ENCODE results near the gene PLXNA3.

Gene PLXNA3

DNA sequence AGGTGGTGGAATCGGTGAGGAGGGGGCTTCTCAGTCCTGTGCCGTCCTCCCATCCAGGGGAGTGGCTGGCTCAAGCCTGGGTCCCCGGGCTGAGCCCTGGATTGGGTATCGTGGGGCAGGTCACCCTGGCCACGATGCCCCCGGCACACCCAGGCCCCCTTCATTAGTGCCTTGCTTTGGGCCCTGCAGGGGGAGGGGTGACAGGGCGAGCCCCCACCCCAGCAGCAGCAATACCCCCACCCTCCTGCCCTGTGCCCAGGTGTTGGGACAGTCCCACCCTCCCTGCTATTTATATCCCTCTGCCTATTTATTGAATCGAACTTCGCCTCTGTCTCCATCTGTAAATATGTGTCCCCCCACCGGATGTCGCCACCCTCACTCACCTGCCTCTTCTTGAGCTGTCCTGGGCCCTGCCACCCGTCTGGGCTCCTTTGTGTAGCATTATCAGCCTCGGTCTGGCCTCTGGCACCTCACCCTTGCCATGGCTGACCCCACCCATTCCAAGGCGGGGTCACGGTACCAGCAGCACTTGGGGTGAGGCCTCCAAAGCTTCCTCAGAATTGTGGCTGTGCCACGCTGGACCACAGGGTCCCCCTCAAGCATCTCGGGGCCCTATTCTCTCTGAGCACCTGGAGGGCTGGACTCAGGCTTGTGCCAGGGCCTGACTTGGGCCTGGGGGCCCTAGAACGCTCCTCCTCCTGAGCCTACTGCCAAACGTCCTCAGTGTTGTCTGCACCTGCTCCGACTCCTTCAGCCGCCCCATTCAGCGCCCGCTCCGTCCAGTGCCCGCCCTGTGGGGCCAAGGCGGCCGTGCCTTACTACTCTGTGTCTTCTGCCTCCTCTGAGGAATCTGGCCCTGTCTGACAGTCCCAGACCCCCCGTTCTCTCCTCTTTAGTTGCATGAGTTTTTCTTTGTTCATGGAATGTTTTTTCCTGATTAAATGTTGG lies 14.9 kb downstream of the PLXNA3 start:
- TF ChIP-seq, protein P1, sequence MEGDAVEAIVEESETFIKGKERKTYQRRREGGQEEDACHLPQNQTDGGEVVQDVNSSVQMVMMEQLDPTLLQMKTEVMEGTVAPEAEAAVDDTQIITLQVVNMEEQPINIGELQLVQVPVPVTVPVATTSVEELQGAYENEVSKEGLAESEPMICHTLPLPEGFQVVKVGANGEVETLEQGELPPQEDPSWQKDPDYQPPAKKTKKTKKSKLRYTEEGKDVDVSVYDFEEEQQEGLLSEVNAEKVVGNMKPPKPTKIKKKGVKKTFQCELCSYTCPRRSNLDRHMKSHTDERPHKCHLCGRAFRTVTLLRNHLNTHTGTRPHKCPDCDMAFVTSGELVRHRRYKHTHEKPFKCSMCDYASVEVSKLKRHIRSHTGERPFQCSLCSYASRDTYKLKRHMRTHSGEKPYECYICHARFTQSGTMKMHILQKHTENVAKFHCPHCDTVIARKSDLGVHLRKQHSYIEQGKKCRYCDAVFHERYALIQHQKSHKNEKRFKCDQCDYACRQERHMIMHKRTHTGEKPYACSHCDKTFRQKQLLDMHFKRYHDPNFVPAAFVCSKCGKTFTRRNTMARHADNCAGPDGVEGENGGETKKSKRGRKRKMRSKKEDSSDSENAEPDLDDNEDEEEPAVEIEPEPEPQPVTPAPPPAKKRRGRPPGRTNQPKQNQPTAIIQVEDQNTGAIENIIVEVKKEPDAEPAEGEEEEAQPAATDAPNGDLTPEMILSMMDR (IDR thresholded peaks at IDR 0.05): no peak
- TF ChIP-seq ZFX (IDR thresholded peaks at IDR 0.05; ENCODE audit: borderline replicate concordance): no peak
- H3K27ac ChIP-seq: no peak overlapping the region

DNA sequence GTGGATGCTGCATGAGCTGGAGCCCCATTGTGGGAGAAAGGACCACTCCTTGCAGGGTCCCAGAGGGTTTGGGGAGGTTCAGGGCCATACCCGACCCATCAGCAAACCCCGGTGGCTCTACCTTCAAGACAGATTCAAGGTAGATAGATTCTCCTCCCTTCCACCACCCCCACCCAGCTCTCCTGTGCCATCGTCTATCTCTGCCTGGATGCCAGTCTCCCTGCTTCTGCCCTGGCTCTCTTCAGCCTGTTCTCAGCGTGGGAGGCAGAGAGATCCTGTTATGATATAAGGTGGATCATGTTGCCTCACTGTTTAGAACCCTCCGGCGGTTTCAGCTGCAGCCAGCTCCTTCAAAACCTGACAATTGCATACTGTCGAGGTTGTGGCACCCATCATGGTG lies 15.6 kb downstream of the PLXNA3 start:
- no peak overlapping the region for H3K27ac ChIP-seq
- TF ChIP-seq ZFX (IDR thresholded peaks at IDR 0.05; ENCODE audit: borderline replicate concordance): no peak
- TF ChIP-seq, protein P1 (IDR thresholded peaks at IDR 0.05): no peak

DNA sequence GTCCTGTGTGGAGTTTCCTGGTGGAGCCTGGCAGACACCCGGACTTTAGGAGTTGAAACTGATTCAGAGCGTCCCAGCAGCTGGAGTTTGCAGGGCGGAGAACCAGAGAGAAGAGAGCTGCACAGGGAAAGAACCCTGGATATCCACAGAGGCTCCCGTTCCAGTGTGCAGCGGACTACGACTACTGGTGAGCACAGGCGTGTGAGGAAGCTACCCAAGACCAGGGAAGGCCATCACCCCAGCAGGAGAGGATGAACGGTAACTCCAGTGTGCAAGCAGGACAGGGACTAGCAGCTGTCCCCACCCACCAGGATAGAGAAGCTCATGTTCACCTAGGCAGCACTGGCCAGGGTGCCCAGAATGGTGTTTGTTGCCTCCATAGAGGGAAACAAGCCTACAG lies 18.7 kb downstream of the PLXNA3 start:
- peak overlapping the region; percentile 83; the same call in 1 of the 2 replicates for H3K27ac ChIP-seq

DNA sequence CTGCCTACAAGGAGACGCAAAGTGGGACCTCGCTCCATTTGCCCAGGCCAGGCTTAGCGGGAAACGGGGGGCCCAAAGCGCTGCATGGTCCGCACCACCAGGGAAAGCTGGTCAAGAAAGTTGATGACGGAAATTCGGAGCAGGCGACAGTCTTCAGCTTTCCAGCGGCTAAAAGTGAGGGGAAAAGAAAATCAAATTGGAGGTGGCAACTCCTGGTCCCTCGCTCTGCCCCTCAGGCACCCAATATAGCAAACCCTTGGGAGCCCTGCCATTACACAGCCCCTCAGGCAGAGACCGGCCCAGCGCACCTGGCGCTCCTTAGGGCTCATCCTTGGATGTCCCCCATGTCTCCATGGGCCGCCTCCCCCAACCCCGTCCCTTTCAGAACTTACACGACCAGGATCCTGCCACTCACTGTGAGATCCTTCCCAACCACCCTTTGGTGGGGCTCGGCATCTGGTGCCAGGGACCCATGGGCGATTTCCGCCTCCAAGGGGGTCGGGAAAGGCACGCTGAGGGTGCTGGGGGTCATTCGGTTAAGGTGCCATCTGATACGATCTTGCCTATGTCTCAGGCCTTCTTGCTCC lies 19.9 kb downstream of the PLXNA3 start:
- peak overlapping the region; percentile 83 for H3K27ac ChIP-seq
- TF ChIP-seq ZFX (IDR thresholded peaks at IDR 0.05; ENCODE audit: borderline replicate concordance): no peak
- TF ChIP-seq, protein P1 (IDR thresholded peaks at IDR 0.05): no peak

More for the DNA sequence above, 18.7 kb downstream of the PLXNA3 start:
- TF ChIP-seq, protein P1 (IDR thresholded peaks at IDR 0.05): no peak
- TF ChIP-seq ZFX (IDR thresholded peaks at IDR 0.05; ENCODE audit: borderline replicate concordance): no peak

DNA sequence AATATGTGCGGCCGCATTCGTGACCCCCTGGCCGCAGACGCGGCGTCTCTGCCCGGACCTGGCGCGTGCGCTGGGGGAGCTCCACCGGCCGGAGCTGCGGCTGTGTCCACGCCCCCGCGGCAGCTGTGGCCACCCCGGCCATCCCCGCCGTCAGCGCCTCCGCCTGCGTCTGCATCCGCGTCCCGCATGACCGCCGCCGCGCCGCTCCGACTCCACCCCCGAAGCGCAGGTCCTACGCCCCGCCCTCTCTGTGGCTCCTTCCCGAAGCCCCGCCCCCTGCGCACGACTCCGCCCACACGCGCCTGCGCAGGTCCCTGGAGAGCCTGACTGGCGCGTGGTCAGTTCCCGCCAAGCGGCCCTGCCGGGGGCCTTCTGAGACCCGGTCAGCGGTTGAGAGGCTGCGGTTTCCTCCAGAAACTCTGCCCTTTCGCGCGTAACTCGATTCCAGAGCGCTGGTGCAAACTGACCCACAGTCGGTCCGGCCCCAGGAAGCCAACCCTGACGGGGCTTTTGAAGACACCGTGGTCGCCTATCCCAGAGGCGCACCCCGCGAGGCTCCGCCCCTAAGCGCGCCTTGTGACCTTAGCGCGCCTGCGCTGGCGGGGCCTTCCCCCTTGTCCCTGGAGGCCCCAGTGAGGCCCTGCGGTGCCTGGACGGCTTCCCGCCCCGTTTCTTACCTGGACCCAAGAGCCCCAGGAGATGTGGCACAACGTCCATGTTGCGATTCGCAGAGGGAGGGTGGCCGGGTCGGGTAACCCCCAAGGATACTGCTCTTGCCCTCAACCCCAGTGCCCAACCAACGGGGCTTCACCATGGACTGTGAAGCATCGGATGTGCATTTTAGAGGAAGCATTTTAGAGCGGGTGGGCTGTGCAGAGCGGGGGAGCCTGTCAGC lies 20.9 kb downstream of the PLXNA3 start, which contains the start of gene LAGE3:
LAGE3 (minus strand) TSS at position 554 of the 895 bp plus-strand sequence; CDS start at position 188, 366 bp downstream.
- peak within 1 kb of the TSS; percentile 83 for H3K27ac ChIP-seq

GRCh38 chrX:154481195-154481594 lies 23.1 kb downstream of the PLXNA3 start:
- H3K27ac ChIP-seq: no peak overlapping the region
- TF ChIP-seq, protein P1 (IDR thresholded peaks at IDR 0.05): no peak
- TF ChIP-seq ZFX (IDR thresholded peaks at IDR 0.05; ENCODE audit: borderline replicate concordance): no peak

More for the DNA sequence above, 20.9 kb downstream of the PLXNA3 start, which contains the start of gene LAGE3:
- TF ChIP-seq, protein P1 (IDR thresholded peaks at IDR 0.05): no peak
- no peak for TF ChIP-seq ZFX (IDR thresholded peaks at IDR 0.05; ENCODE audit: borderline replicate concordance)

Measured in 22Rv1 (cell line).